OCI-LY3 (cell line): ENCODE results near the gene JDP2.

Experiments
- CTCF ChIP-seq: fragments of 200-600, 300-600 bp; sonication (generic); IDR thresholded peaks from 2 replicates; pipeline ENCODE4 v1.5.1; 2014; ENCODE audit warnings: antibody characterized with exemption, low read length, low read depth
- EZH2phosphoT487 ChIP-seq: fragments of 200-600 bp; shearing (Covaris generic); IDR thresholded peaks from 2 replicates; pipeline ENCODE4 v1.6.1; 2018; ENCODE audit warnings: antibody characterized with exemption, mixed run types, low read depth

DNA sequence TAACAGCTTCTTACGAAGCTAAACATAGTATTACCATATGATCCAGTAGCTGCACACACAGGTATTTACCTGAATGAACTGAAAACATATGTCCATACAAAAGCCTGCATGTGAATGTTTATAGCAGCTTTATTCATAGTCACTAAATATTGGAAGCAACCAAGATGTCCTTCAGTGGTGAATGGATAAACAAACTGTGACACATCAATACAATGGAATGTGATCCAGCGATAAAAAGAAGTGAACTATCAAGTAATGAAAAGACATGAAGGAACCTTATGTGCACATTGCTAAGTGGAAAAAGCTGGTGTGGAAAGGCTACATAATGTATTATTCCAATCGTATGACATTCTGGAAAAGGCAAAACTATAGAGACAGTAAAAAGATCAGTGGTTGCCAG lies 38.1 kb upstream of the JDP2 start:
- TF ChIP-seq CTCF: no peak
- no peak for TF ChIP-seq EZH2phosphoT487
